T-helper 22 cell (primary cell): ENCODE results near the gene MYO9B.
"Not testable (repeated sequence)": the region's sequence is repeated elsewhere in the genome, so short reads cannot be mapped to it uniquely, and the experiment has no call there.

Experiments used
- DNase-seq: peaks from one replicate; pipeline ENCODE4 v3.0.0-alpha.2; 2020; ENCODE audit warnings: low read depth

Gene MYO9B

GRCh38 chr19:17090583-17090982 lies 15.0 kb downstream of the MYO9B start:
- DNase-seq = no peak

GRCh38 chr19:17091758-17092333 lies 16.3 kb downstream of the MYO9B start:
- DNase-seq = no peak

- no peak for DNase-seq
Measured at GRCh38 chr19:17092696-17093095, 17.1 kb downstream of the MYO9B start.

GRCh38 chr19:17094694-17095093 lies 19.1 kb downstream of the MYO9B start:
- DNase-seq = not testable (repeated sequence)

GRCh38 chr19:17095141-17095919 lies 19.8 kb downstream of the MYO9B start:
- no peak for DNase-seq

- no peak for DNase-seq
Measured at GRCh38 chr19:17097593-17098126, 22.1 kb downstream of the MYO9B start.

GRCh38 chr19:17098326-17098725 lies 22.7 kb downstream of the MYO9B start:
- DNase-seq = no peak

- DNase-seq = no peak
Measured at GRCh38 chr19:17101686-17102628, 26.4 kb downstream of the MYO9B start.

- DNase-seq = no peak
Measured at GRCh38 chr19:17103177-17103576, 27.6 kb downstream of the MYO9B start.

GRCh38 chr19:17104679-17105078 lies 29.1 kb downstream of the MYO9B start:
- no peak for DNase-seq

- no peak for DNase-seq
Measured at GRCh38 chr19:17105556-17105955, 30.0 kb downstream of the MYO9B start.

GRCh38 chr19:17106964-17107363 lies 31.4 kb downstream of the MYO9B start:
- DNase-seq = not testable (repeated sequence)

- DNase-seq = no peak
Measured at GRCh38 chr19:17107546-17108452, 32.2 kb downstream of the MYO9B start.

- no peak for DNase-seq
Measured at GRCh38 chr19:17108453-17108784, 32.8 kb downstream of the MYO9B start.

GRCh38 chr19:17109300-17109699 lies 33.7 kb downstream of the MYO9B start:
- DNase-seq = no peak

GRCh38 chr19:17109962-17110598 lies 34.5 kb downstream of the MYO9B start:
- DNase-seq = no peak

GRCh38 chr19:17110599-17110966 lies 35.0 kb downstream of the MYO9B start:
- DNase-seq = no peak

- DNase-seq = no peak
Measured at GRCh38 chr19:17111766-17112165, 36.2 kb downstream of the MYO9B start.

- DNase-seq = no peak
Measured at GRCh38 chr19:17112271-17112670, 36.7 kb downstream of the MYO9B start.

- DNase-seq = no peak
Measured at GRCh38 chr19:17112700-17113099, 37.1 kb downstream of the MYO9B start.
